Activated T-helper 17 cell treated with anti-CD3 and anti-CD28 coated beads, Interleukin-2, amount 50 U/mL, for 72 hours (primary cell): ENCODE measurements around the gene CBARP. TPM values are rescaled to one million over a fixed set of nuclear protein-coding genes. Genes with fewer than 3 reads are reported as not detected.

Experiments
- ATAC-seq: fragments of 150-1000 bp; cut with Tn5 transposase; replicated peaks from 2 replicates; pipeline ENCODE4 v1.10.0; 2021; ENCODE audit warnings: mild to moderate bottlenecking, moderate library complexity
- H3K27ac Mint-ChIP-seq: one replicate; pipeline ENCODE4 v1.8.0; 2022; ENCODE audit warnings: mixed read lengths
- H3K27me3 Mint-ChIP-seq: one replicate; pipeline ENCODE4 v1.8.0; 2022; ENCODE audit warnings: mixed read lengths
- H3K36me3 Mint-ChIP-seq: one replicate; pipeline ENCODE4 v1.8.0; 2022; ENCODE audit warnings: low read depth, mild to moderate bottlenecking, mixed read lengths
- H3K4me1 Mint-ChIP-seq: one replicate; pipeline ENCODE4 v1.8.0; 2022; ENCODE audit warnings: mixed read lengths
- H3K4me3 Mint-ChIP-seq: one replicate; pipeline ENCODE4 v1.8.0; 2022; ENCODE audit warnings: mild to moderate bottlenecking, mixed read lengths
- H3K9me3 Mint-ChIP-seq: one replicate; pipeline ENCODE4 v1.8.0; 2022; ENCODE audit warnings: mixed read lengths
- total RNA-seq, 2 donors: library from RNA; stranded (reverse); gene quantifications; one replicate each; pipeline ENCODE4 v1.2.3, GENCODE V29; 2022

CBARP gene, protein sequence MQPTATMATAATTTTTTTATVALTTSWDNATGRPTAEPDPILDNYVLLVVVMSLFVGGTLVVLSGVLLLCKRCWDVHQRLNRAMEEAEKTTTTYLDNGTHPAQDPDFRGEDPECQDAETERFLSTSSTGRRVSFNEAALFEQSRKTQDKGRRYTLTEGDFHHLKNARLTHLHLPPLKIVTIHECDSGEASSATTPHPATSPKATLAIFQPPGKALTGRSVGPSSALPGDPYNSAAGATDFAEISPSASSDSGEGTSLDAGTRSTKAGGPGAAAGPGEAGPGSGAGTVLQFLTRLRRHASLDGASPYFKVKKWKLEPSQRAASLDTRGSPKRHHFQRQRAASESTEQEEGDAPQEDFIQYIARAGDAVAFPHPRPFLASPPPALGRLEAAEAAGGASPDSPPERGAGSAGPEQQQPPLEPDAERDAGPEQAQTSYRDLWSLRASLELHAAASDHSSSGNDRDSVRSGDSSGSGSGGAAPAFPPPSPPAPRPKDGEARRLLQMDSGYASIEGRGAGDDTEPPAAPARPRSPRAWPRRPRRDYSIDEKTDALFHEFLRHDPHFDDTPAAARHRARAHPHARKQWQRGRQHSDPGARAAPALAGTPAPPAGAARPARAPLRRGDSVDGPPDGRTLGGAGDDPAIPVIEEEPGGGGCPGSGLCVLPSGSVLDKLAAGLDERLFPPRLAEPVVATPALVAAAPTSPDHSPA
- 1 to 10 TPM in 1 of 2 donors, under 1 TPM in 1; 0.77 to 1.4 TPM for total RNA-seq

- peaks cover 5% of the 10 kb centered on the region for H3K27me3 Mint-ChIP-seq
- no peak for ATAC-seq
- peaks cover 11% of the 10 kb centered on the region for H3K4me1 Mint-ChIP-seq
- H3K27ac Mint-ChIP-seq = peak within 1 kb of the TSS; percentile 54
- peak within 1 kb of the TSS; percentile 79 for H3K4me3 Mint-ChIP-seq
- peaks cover 6% of the 10 kb centered on the region for H3K36me3 Mint-ChIP-seq
- no peaks in the 10 kb centered on the region for H3K9me3 Mint-ChIP-seq
These were observed at the start of gene CBARP for GRCh38 chr19:1237754-1238368. Gene CBARP, minus strand, starts transcription at chr19:1238005. Its CDS starts 1,905 bp downstream, at chr19:1236100.

GRCh38 chr19:1286487-1287353 is 48.9 kb upstream of the CBARP start:
- ATAC-seq = no peak

GRCh38 chr19:1285737-1286360 is 48.0 kb upstream of the CBARP start, which contains the start of gene EFNA2:
Gene EFNA2, plus strand, starts transcription at chr19:1285873. Its CDS starts 296 bp downstream, at chr19:1286169.
- no peak for ATAC-seq
- H3K4me1 Mint-ChIP-seq = no peaks in the 10 kb centered on the region
- peak within 1 kb of the TSS; percentile 48 for H3K4me3 Mint-ChIP-seq
- no peaks in the 10 kb centered on the region for H3K36me3 Mint-ChIP-seq
- peaks cover 13% of the 10 kb centered on the region for H3K27me3 Mint-ChIP-seq
- no peaks in the 10 kb centered on the region for H3K9me3 Mint-ChIP-seq
- no peak within 1 kb of the TSS for H3K27ac Mint-ChIP-seq

More at GRCh38 chr19:1286487-1287353, 48.9 kb upstream of the CBARP start:
- Mint-ChIP-seq H3K36me3 (no peaks in the 10 kb centered on the region), H3K9me3 (no peaks in the 10 kb centered on the region), H3K4me1 (no peaks in the 10 kb centered on the region), H3K27ac (no peak overlapping the region), H3K4me3 (peak overlapping the region; percentile 48), H3K27me3 (peaks cover 13% of the 10 kb centered on the region)

GRCh38 chr19:1284979-1285736 is 47.4 kb upstream of the CBARP start:
- Mint-ChIP-seq H3K27me3 (peaks cover 13% of the 10 kb centered on the region), H3K4me3 (peak overlapping the region; percentile 45), H3K9me3 (no peaks in the 10 kb centered on the region), H3K27ac (no peak overlapping the region), H3K36me3 (peaks cover 5% of the 10 kb centered on the region), H3K4me1 (no peaks in the 10 kb centered on the region)
- ATAC-seq = no peak

- peaks cover 12% of the 10 kb centered on the region for H3K36me3 Mint-ChIP-seq
- H3K4me1 Mint-ChIP-seq = no peaks in the 10 kb centered on the region
- H3K9me3 Mint-ChIP-seq = no peaks in the 10 kb centered on the region
- no peak overlapping the region for H3K27ac Mint-ChIP-seq
- ATAC-seq = no peak
- H3K4me3 Mint-ChIP-seq = peak overlapping the region; percentile 45
- H3K27me3 Mint-ChIP-seq = peaks cover 13% of the 10 kb centered on the region
These were observed 46.6 kb upstream of the CBARP start for GRCh38 chr19:1284293-1284978.

DNA sequence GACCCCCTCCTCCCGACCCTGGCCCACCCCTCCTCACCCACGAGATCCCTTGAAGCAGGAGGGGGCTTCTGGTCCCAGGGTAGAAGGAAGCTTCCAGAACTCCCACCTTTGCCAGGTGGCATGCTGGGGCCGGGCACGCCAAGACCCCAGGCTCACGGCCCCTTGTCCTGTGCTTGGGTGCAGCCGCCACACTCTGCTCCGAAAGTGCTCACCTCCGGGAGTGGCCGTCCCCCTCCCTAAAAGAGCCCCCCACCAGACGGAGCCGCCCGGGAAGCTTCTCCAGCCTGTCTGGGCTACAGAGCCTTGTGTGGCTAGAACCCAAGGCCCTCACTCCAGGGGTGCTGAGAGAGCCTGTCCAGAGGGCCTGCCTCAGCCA is 46.1 kb upstream of the CBARP start:
- Mint-ChIP-seq H3K4me1 (no peaks in the 10 kb centered on the region), H3K9me3 (no peaks in the 10 kb centered on the region), H3K27ac (no peak overlapping the region), H3K27me3 (peaks cover 13% of the 10 kb centered on the region), H3K4me3 (no peak overlapping the region), H3K36me3 (peaks cover 18% of the 10 kb centered on the region)
- ATAC-seq = no peak

- H3K4me3 Mint-ChIP-seq = no peak overlapping the region
- H3K36me3 Mint-ChIP-seq = peaks cover 20% of the 10 kb centered on the region
- H3K9me3 Mint-ChIP-seq = no peaks in the 10 kb centered on the region
- no peak overlapping the region for H3K27ac Mint-ChIP-seq
- no peak for ATAC-seq
- peaks cover 13% of the 10 kb centered on the region for H3K27me3 Mint-ChIP-seq
- no peaks in the 10 kb centered on the region for H3K4me1 Mint-ChIP-seq
These were observed 45.6 kb upstream of the CBARP start for GRCh38 chr19:1283207-1283916.

DNA sequence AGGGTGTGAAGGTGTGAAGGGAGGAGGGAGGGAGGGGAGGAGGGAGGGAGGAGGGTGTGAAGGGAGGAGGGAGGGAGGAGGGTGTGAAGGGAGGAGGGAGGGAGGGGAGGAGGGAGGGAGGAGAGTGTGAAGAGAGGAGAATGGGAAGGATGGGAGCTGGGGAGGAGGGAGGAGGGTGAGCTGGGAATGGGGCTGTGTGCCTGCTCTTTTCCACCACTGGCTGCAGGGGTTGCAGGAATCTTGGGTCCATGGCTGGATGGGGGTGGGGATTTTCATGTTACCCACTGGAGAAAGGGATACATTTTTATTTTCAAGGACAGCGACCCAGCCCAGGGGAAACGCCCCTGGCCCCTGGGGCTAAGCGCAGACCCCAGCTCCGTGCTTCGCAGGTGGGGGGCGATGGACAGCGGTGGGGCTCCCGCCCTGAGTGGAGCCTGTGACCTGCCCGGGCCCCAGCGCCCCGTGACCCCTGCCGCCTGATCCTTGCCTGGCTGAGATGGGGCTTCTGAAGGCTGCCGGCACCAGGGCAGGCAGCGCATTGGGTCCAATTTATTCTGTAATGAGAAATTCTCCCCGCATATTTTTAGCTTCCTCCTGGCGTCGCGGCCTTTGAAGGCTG is 44.9 kb upstream of the CBARP start:
- ATAC-seq = no peak
- Mint-ChIP-seq H3K4me1 (no peaks in the 10 kb centered on the region), H3K9me3 (no peaks in the 10 kb centered on the region), H3K27ac (no peak overlapping the region), H3K36me3 (peaks cover 26% of the 10 kb centered on the region), H3K4me3 (no peak overlapping the region), H3K27me3 (peaks cover 13% of the 10 kb centered on the region)

DNA sequence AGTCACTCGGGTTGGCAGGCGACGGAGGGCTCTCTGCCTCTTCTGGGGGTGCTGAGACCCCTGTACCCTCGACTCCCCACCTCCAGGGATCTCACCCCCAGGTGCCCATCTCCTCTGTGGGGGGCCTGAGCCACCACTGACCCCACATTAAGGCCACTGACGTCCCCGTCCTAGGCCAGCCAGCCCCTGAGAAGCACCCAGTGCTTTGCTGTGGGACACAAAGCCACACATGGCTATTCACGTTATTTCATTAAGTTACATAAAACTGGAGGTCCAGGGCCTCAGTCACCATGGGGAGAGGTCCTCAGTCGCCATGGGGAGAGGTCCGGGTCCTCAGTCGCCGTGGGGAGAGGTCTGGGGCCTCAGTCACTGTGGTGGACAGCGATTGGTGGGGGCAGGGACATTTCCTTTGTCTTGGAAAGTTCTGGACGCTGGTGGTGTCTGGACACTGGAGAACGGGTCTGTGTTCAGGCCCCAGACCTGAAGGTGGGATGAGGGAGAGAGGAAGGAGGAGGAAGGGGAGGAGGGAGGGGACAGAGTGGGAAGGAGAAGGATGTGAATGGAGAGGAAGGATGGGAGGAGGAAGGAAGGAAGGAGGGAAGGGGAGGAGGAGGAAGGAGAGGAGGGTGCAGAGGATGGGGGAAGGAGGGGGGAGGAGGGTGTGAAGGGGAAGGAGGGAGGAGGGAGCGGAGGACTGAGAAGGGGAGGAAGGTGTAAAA is 43.9 kb upstream of the CBARP start:
- H3K4me3 Mint-ChIP-seq = no peak overlapping the region
- peaks cover 36% of the 10 kb centered on the region for H3K36me3 Mint-ChIP-seq
- no peaks in the 10 kb centered on the region for H3K9me3 Mint-ChIP-seq
- H3K27ac Mint-ChIP-seq = no peak overlapping the region
- ATAC-seq = no peak
- H3K4me1 Mint-ChIP-seq = no peaks in the 10 kb centered on the region
- peaks cover 13% of the 10 kb centered on the region for H3K27me3 Mint-ChIP-seq

DNA sequence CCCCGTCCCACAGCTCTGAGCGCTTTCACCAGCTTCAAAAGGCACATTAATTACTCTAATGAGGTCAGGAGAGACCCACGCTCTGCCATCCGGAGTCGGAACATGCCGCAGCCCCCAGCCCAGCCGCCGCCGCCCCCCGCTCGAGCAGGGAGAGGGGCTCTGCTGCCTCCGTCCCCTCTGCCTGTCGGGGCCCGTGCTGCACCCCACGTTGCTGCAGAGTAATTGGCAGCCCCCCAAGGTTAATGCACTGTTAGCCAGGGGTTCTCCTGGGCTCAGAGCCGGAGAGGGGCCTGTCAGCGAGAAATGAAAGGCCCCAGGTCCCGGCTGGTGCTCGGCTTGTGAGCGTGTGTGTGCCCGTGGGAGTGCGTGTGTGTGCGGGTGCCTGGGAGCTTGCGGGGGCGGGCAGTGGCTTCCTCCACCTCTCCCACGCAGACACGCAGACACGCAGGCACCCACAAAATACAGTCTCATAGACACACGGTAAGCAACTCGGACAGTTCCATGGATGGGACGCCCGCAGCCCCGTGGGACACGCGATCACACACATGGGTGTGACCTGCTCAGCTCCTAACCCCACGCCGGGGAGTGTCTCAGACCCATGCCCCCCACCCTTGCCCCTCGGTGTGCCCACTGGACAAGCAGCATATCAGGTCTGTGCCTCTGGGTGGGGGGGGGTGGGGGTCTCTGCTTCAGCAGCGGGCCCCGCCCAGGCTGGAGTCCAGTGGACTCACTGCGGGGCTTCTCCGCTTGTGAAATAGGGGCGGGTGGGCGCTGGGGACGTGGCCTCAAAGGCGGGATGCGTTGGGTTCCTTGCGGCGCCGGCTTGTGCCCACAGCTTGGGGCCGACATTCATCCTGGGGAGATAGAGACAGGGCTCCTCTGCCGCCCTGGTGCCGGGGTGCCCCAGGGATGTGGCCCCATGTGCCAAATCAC is 43.1 kb upstream of the CBARP start:
- Mint-ChIP-seq H3K27me3 (peaks cover 9% of the 10 kb centered on the region), H3K9me3 (no peaks in the 10 kb centered on the region), H3K36me3 (peaks cover 44% of the 10 kb centered on the region), H3K4me3 (no peak overlapping the region), H3K4me1 (no peaks in the 10 kb centered on the region), H3K27ac (no peak overlapping the region)
- no peak for ATAC-seq
